ENCODE data around the gene LCP2. TPM values are rescaled to one million over a fixed set of nuclear protein-coding genes. Genes with fewer than 3 reads are reported as not detected.

The LCP2 gene
- total RNA-seq, 1 donor from 2014 or later = not detected

DNA sequence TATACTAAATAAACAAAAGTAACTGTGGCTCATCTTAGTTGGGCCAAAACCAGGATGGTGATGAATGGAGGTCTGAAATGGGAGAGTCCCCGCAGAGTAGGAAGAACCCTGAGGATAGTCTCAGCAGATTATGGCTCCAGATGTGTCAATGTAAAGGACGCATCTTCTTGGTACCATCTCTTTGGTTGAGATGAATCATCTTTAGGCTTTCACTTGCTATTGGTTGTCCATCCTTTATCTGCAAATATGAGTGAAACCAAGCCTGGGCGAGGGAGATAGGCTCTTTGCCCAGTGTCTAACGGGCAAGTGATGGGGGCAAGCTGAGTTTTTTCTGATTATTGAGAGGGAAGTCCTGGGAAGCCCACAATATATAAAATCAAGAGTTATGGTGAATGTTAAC, 19.4 kb upstream of the LCP2 start:
- Mint-ChIP-seq H3K27me3 (ENCODE audit: unreplicated experiment) (peaks cover 68% of the 10 kb centered on the region), H3K4me3 (ENCODE audit: unreplicated experiment) (no peak overlapping the region), H3K9me3 (ENCODE audit: unreplicated experiment) (no peaks in the 10 kb centered on the region)

DNA sequence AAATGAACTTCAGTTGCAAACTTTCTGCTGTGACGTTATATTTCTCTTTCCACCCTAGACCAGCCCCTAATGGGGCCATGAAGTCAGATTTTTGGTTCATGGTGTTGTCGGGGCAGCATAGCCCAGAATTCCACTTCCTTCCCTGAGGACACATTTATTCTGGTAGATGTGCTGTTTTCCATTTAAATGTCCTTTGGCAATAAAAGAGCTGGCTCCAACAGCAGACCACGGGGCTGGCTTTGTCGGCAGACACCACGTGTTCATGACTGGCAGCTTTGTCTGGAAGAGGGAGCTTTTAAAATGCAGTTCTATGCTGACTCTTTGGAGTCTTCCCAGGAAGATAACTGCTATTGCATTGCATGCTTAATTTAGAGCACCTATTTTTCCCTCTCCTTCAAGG, 17.6 kb upstream of the LCP2 start:
- H3K27ac Mint-ChIP-seq (ENCODE audit: unreplicated experiment) = no peak overlapping the region
- TF ChIP-seq, protein P1, sequence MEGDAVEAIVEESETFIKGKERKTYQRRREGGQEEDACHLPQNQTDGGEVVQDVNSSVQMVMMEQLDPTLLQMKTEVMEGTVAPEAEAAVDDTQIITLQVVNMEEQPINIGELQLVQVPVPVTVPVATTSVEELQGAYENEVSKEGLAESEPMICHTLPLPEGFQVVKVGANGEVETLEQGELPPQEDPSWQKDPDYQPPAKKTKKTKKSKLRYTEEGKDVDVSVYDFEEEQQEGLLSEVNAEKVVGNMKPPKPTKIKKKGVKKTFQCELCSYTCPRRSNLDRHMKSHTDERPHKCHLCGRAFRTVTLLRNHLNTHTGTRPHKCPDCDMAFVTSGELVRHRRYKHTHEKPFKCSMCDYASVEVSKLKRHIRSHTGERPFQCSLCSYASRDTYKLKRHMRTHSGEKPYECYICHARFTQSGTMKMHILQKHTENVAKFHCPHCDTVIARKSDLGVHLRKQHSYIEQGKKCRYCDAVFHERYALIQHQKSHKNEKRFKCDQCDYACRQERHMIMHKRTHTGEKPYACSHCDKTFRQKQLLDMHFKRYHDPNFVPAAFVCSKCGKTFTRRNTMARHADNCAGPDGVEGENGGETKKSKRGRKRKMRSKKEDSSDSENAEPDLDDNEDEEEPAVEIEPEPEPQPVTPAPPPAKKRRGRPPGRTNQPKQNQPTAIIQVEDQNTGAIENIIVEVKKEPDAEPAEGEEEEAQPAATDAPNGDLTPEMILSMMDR (IDR thresholded peaks at IDR 0.05) = no peak
- no peaks in the 10 kb centered on the region for H3K9me3 Mint-ChIP-seq (ENCODE audit: unreplicated experiment)
- no peak overlapping the region for H3K4me3 Mint-ChIP-seq (ENCODE audit: unreplicated experiment)
- peaks cover 62% of the 10 kb centered on the region for H3K27me3 Mint-ChIP-seq (ENCODE audit: unreplicated experiment)
- H3K4me1 Mint-ChIP-seq (ENCODE audit: unreplicated experiment) = no peaks in the 10 kb centered on the region
- DNase-seq (ENCODE audit: extremely low spot score, unreplicated experiment) = no peak
- no peaks in the 10 kb centered on the region for H3K36me3 Mint-ChIP-seq (ENCODE audit: unreplicated experiment)

More for the DNA sequence above, 19.4 kb upstream of the LCP2 start:
- DNase-seq (ENCODE audit: extremely low spot score, unreplicated experiment) = no peak
- TF ChIP-seq, protein P1 (IDR thresholded peaks at IDR 0.05) = no peak
- Mint-ChIP-seq H3K27ac (ENCODE audit: unreplicated experiment) (no peak overlapping the region), H3K36me3 (ENCODE audit: unreplicated experiment) (no peaks in the 10 kb centered on the region), H3K4me1 (ENCODE audit: unreplicated experiment) (no peaks in the 10 kb centered on the region)

DNA sequence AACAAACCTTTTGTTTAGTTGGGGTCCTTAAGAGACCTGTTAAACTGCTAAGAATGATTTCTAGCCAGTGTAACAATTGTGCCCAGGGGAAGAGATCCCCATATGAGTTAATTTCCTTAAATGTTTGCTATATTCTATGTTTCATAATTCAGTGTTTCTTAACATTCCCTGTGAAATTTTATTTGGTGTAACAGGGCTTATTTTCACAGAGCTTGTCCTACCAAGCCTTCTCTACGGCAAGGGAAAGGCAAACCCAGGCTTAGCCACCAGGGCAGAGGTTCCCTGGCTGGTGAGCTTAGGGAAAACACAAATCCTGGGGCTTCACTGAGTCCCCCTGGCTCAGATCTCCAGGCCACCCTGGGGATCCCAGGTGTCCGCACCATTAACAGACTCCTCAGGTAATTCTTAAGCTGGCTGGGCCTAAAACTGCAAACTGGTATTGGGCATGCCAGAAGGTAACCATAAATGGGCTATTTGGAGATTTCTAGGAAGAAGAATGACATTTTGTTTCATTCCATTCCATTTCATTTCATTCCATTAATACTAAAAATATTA, 17.0 kb upstream of the LCP2 start:
- Mint-ChIP-seq H3K36me3 (ENCODE audit: unreplicated experiment) (no peaks in the 10 kb centered on the region), H3K4me1 (ENCODE audit: unreplicated experiment) (no peaks in the 10 kb centered on the region), H3K27me3 (ENCODE audit: unreplicated experiment) (peaks cover 59% of the 10 kb centered on the region), H3K9me3 (ENCODE audit: unreplicated experiment) (no peaks in the 10 kb centered on the region), H3K4me3 (ENCODE audit: unreplicated experiment) (no peak overlapping the region), H3K27ac (ENCODE audit: unreplicated experiment) (no peak overlapping the region)
- no peak for DNase-seq (ENCODE audit: extremely low spot score, unreplicated experiment)
- TF ChIP-seq, protein P1 (IDR thresholded peaks at IDR 0.05) = no peak

DNA sequence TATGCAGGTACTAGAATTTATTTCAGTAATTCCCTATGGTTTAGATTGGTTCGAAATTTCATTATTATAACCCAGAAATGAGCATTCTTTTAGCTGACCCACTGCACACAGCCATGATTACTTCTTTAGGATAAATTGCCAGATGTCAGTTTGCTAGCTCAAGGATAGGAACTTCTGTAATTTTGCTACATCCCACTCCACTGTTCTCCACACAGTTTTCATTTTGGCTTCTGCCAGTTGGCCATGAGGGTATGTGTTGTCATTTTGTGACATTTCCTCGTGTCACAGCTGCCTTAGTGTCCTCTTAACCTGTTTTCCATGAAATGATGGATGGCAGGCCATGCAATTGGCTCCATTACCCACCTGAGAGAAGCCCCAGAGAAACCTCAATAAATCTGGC, 16.2 kb upstream of the LCP2 start:
- no peaks in the 10 kb centered on the region for H3K36me3 Mint-ChIP-seq (ENCODE audit: unreplicated experiment)
- no peak overlapping the region for H3K4me3 Mint-ChIP-seq (ENCODE audit: unreplicated experiment)
- H3K27me3 Mint-ChIP-seq (ENCODE audit: unreplicated experiment) = peaks cover 60% of the 10 kb centered on the region
- H3K27ac Mint-ChIP-seq (ENCODE audit: unreplicated experiment) = no peak overlapping the region
- no peaks in the 10 kb centered on the region for H3K9me3 Mint-ChIP-seq (ENCODE audit: unreplicated experiment)
- no peak for DNase-seq (ENCODE audit: extremely low spot score, unreplicated experiment)
- TF ChIP-seq, protein P1 (IDR thresholded peaks at IDR 0.05) = no peak
- H3K4me1 Mint-ChIP-seq (ENCODE audit: unreplicated experiment) = no peaks in the 10 kb centered on the region

DNA sequence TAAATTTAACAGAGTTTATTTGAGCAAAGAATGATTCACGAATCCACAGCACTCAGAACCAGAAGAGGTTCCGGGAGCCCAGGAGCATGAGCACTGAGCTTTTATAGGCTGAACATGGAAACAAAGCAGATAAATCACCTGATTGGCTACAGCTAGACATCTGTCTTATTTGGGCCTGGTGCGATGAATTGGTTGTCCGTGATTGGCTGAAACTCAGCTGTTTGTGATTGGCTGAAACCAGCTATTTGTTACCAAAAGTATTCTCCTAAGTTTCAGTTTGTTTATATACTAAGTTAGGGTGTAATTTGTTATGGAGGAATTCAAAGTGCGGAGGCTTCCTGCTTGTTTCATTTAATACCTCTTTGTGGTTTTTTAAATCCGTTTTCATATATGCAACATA, 15.8 kb upstream of the LCP2 start:
- H3K9me3 Mint-ChIP-seq (ENCODE audit: unreplicated experiment) = no peaks in the 10 kb centered on the region
- H3K4me1 Mint-ChIP-seq (ENCODE audit: unreplicated experiment) = no peaks in the 10 kb centered on the region
- no peaks in the 10 kb centered on the region for H3K36me3 Mint-ChIP-seq (ENCODE audit: unreplicated experiment)
- TF ChIP-seq, protein P1 (IDR thresholded peaks at IDR 0.05) = no peak
- DNase-seq (ENCODE audit: extremely low spot score, unreplicated experiment) = no peak
- no peak overlapping the region for H3K4me3 Mint-ChIP-seq (ENCODE audit: unreplicated experiment)
- peaks cover 56% of the 10 kb centered on the region for H3K27me3 Mint-ChIP-seq (ENCODE audit: unreplicated experiment)
- no peak overlapping the region for H3K27ac Mint-ChIP-seq (ENCODE audit: unreplicated experiment)

All from osteocyte (in vitro differentiated cells).